ENCODE data around the gene RPH3AL. TPM values are rescaled to one million over a fixed set of nuclear protein-coding genes. Genes with fewer than 3 reads are reported as not detected.

RPH3AL gene
- total RNA-seq, 3 donors from 2014 or later (not counting 1 experiment from before 2014, with no cell fraction given) = 7.2 to 9.9 (median 7.9) TPM

- no peak overlapping the region for H3K4me3 Mint-ChIP-seq
- H3K4me1 ChIP-seq (ENCODE audit: control insufficient read depth, insufficient read depth, low read length) = peaks cover 14% of the 10 kb centered on the region
- DNase-seq (no peak), ATAC-seq (no peak)
- peak overlapping the region in 1 of 2 donors; percentile 90 for H3K27ac Mint-ChIP-seq
- 86% methylated on average over 31 of the region's 31 CpGs for WGBS (ENCODE audit: insufficient coverage)
- peaks cover 13 to 18% of the 10 kb centered on the region in 2 donors for H3K4me1 Mint-ChIP-seq
- no peak overlapping the region for H3K27ac ChIP-seq (ENCODE audit: low read length)
- H3K27me3 Mint-ChIP-seq (ENCODE audit: low read depth in 2 of 2) = no peaks in the 10 kb centered on the region
- H3K36me3 Mint-ChIP-seq = no peaks in the 10 kb centered on the region
- intact Hi-C loops (cut with micrococcal nuclease) = no loop called here
- H3K9me3 Mint-ChIP-seq = no peaks in the 10 kb centered on the region
- TF ChIP-seq CTCF (IDR thresholded peaks at IDR 0.05) = no peak
- H3K27me3 ChIP-seq (ENCODE audit: control insufficient read depth, insufficient read depth, low read length) = no peaks in the 10 kb centered on the region
- H3K4me3 ChIP-seq (ENCODE audit: low read length) = no peak overlapping the region
- H3K36me3 ChIP-seq (ENCODE audit: control insufficient read depth, insufficient read depth, low read length) = no peaks in the 10 kb centered on the region
- no peaks in the 10 kb centered on the region for H3K9me3 ChIP-seq (ENCODE audit: control insufficient read depth, insufficient read depth, low read length)
Observed at GRCh38 chr17:285751-286422, 66.7 kb downstream of the RPH3AL start.

GRCh38 chr17:284676-285355 lies 67.8 kb downstream of the RPH3AL start:
- no peaks in the 10 kb centered on the region for H3K27me3 Mint-ChIP-seq (ENCODE audit: low read depth in 2 of 2)
- no peak for TF ChIP-seq CTCF (IDR thresholded peaks at IDR 0.05)
- DNase-seq (no peak), ATAC-seq (no peak)
- H3K27me3 ChIP-seq (ENCODE audit: control insufficient read depth, insufficient read depth, low read length) = no peaks in the 10 kb centered on the region
- no peak overlapping the region for H3K27ac Mint-ChIP-seq
- no peak overlapping the region for H3K4me3 ChIP-seq (ENCODE audit: low read length)
- H3K4me1 Mint-ChIP-seq = peaks cover 12 to 16% of the 10 kb centered on the region in 2 donors
- no peaks in the 10 kb centered on the region for H3K9me3 ChIP-seq (ENCODE audit: control insufficient read depth, insufficient read depth, low read length)
- intact Hi-C loops (cut with micrococcal nuclease) = no loop called here
- H3K4me1 ChIP-seq (ENCODE audit: control insufficient read depth, insufficient read depth, low read length) = peaks cover 14% of the 10 kb centered on the region
- no peak overlapping the region for H3K27ac ChIP-seq (ENCODE audit: low read length)
- H3K4me3 Mint-ChIP-seq = no peak overlapping the region
- H3K9me3 Mint-ChIP-seq = no peaks in the 10 kb centered on the region
- no peaks in the 10 kb centered on the region for H3K36me3 Mint-ChIP-seq
- no peaks in the 10 kb centered on the region for H3K36me3 ChIP-seq (ENCODE audit: control insufficient read depth, insufficient read depth, low read length)
- WGBS (ENCODE audit: insufficient coverage) = 84% methylated on average over 29 of the region's 29 CpGs

- no peak for TF ChIP-seq CTCF (IDR thresholded peaks at IDR 0.05)
- Histone ChIP-seq H3K27me3 (ENCODE audit: control insufficient read depth, insufficient read depth, low read length) (no peaks in the 10 kb centered on the region), H3K27ac (ENCODE audit: low read length) (no peak overlapping the region), H3K9me3 (ENCODE audit: control insufficient read depth, insufficient read depth, low read length) (no peaks in the 10 kb centered on the region), H3K4me3 (ENCODE audit: low read length) (no peak overlapping the region), H3K36me3 (ENCODE audit: control insufficient read depth, insufficient read depth, low read length) (no peaks in the 10 kb centered on the region), H3K4me1 (ENCODE audit: control insufficient read depth, insufficient read depth, low read length) (peaks cover 12% of the 10 kb centered on the region)
- H3K36me3 Mint-ChIP-seq = no peaks in the 10 kb centered on the region
- H3K4me3 Mint-ChIP-seq = no peak overlapping the region
- WGBS (ENCODE audit: insufficient coverage) = 87% methylated on average over 24 of the region's 25 CpGs
- DNase-seq (no peak), ATAC-seq (no peak)
- H3K27me3 Mint-ChIP-seq (ENCODE audit: low read depth in 2 of 2) = no peaks in the 10 kb centered on the region
- intact Hi-C loops (cut with micrococcal nuclease) = no loop called here
- peaks cover 4 to 9% of the 10 kb centered on the region in 2 donors for H3K4me1 Mint-ChIP-seq
- H3K9me3 Mint-ChIP-seq = no peaks in the 10 kb centered on the region
- H3K27ac Mint-ChIP-seq = no peak overlapping the region
Observed at GRCh38 chr17:283911-284675, 68.5 kb downstream of the RPH3AL start.

All from natural killer cell (primary cell).